GM23248 (cell line): ENCODE measurements around the gene NOTCH3. TPM values are rescaled to one million over a fixed set of nuclear protein-coding genes. Genes with fewer than 3 reads are reported as not detected.

ENCODE experiments used
- DNase-seq: peaks from one replicate; pipeline ENCODE4 v3.0.0-alpha.2; 2015
- H2AFZ ChIP-seq: fragments of 200-600 bp; sonication (generic); 2 replicates; pipeline ENCODE4 v1.6.1; 2016; ENCODE audit warnings: antibody characterized with exemption
- H3F3A ChIP-seq: fragments of 200-600 bp; sonication (generic); 2 replicates; pipeline ENCODE4 v1.6.1; 2016; ENCODE audit warnings: mild to moderate bottlenecking, antibody characterized with exemption, mixed run types; ENCODE audit not compliant: insufficient read depth
- H3K27ac ChIP-seq: fragments of 200-600 bp; sonication (generic); 2 replicates; pipeline ENCODE4 v1.5.1; 2016; ENCODE audit warnings: mild to moderate bottlenecking
- H3K27me3 ChIP-seq: fragments of 200-600 bp; sonication (generic); replicated peaks from 2 replicates; pipeline ENCODE4 v1.6.1; 2016; ENCODE audit warnings: mild to moderate bottlenecking; ENCODE audit not compliant: insufficient read depth
- H3K36me3 ChIP-seq: fragments of 200-600 bp; sonication (generic); 2 replicates; pipeline ENCODE4 v1.6.1; 2016; ENCODE audit warnings: low read depth, mild to moderate bottlenecking
- H3K4me1 ChIP-seq: fragments of 200-600 bp; sonication (generic); 2 replicates; pipeline ENCODE4 v1.6.1; 2016; ENCODE audit warnings: mild to moderate bottlenecking; ENCODE audit not compliant: insufficient read depth
- H3K4me2 ChIP-seq: fragments of 200-600 bp; sonication (generic); one replicate; pipeline ENCODE4 v1.6.1; 2016; ENCODE audit warnings: mild to moderate bottlenecking; ENCODE audit not compliant: unreplicated experiment
- H3K4me3 ChIP-seq: fragments of 200-600 bp; sonication (generic); 2 replicates; pipeline ENCODE4 v1.5.1; 2016; ENCODE audit warnings: mild to moderate bottlenecking
- H3K79me2 ChIP-seq: fragments of 200-600 bp; sonication (generic); 2 replicates; pipeline ENCODE4 v1.6.1; 2016; ENCODE audit warnings: mild to moderate bottlenecking; ENCODE audit not compliant: insufficient read depth
- H3K9ac ChIP-seq: fragments of 200-600 bp; sonication (generic); 2 replicates; pipeline ENCODE4 v1.6.1; 2016; ENCODE audit warnings: mild to moderate bottlenecking
- H3K9me2 ChIP-seq: fragments of 200-600 bp; sonication (generic); 2 replicates; pipeline ENCODE4 v1.6.1; 2016; ENCODE audit warnings: mixed run types, mild to moderate bottlenecking, moderate library complexity; ENCODE audit not compliant: insufficient read depth
- H3K9me3 ChIP-seq: fragments of 200-600 bp; sonication (generic); one replicate; pipeline ENCODE4 v1.6.1; 2017; ENCODE audit warnings: low read depth
- H4K20me1 ChIP-seq: fragments of 200-600 bp; sonication (generic); 2 replicates; pipeline ENCODE4 v1.6.0; 2016; ENCODE audit not compliant: insufficient read depth
- EZH2 ChIP-seq: fragments of 200-600 bp; sonication (generic); IDR thresholded peaks from 2 replicates; pipeline ENCODE4 v1.6.1; 2018; ENCODE audit warnings: antibody characterized with exemption, mild to moderate bottlenecking; ENCODE audit not compliant: insufficient read depth, poor library complexity, severe bottlenecking
- EZH2phosphoT487 ChIP-seq: fragments of 200-600 bp; sonication (generic); IDR thresholded peaks from 2 replicates; pipeline ENCODE4 v1.6.1; 2018; ENCODE audit warnings: antibody characterized with exemption, moderate library complexity, mild to moderate bottlenecking, low read depth; ENCODE audit not compliant: insufficient read depth
- WGBS, 2 experiments: methylation state at CpG; one replicate each; pipeline ENCODE4 v1.1.6; 2015 to 2017; ENCODE audit warnings: low lambda C conversion rate in 2 of 2, low coverage in 1 of 2; ENCODE audit errors: missing lambda C conversion rate in 2 of 2; 5-methylcytosine and 5-hydroxymethylcytosine counted together
- in situ Hi-C: fragments of 300-500 bp; cut with MboI; formaldehyde crosslinking; loops from 2 replicates; pipeline ENCODE4 v1.15.0; 2020
- polyA plus RNA-seq: library from polyadenylated mRNA; unstranded; fragments of >200 nt; fragmentation: Nextera tagmentation; extraction: Ambion mirVana; gene quantifications from 2 replicates; pipeline ENCODE4 v1.2.1, GENCODE V29; 2016
- total RNA-seq: library from RNA; depleted of rRNA; stranded (reverse); fragments of >200 nt; shearing (Covaris generic); gene quantifications from 2 replicates; pipeline ENCODE4 v1.2.3, GENCODE V29; 2014

Gene NOTCH3
- total and polyA plus RNA-seq, 2 experiments from 2014 or later: 16.0 to 66.9 TPM

DNA sequence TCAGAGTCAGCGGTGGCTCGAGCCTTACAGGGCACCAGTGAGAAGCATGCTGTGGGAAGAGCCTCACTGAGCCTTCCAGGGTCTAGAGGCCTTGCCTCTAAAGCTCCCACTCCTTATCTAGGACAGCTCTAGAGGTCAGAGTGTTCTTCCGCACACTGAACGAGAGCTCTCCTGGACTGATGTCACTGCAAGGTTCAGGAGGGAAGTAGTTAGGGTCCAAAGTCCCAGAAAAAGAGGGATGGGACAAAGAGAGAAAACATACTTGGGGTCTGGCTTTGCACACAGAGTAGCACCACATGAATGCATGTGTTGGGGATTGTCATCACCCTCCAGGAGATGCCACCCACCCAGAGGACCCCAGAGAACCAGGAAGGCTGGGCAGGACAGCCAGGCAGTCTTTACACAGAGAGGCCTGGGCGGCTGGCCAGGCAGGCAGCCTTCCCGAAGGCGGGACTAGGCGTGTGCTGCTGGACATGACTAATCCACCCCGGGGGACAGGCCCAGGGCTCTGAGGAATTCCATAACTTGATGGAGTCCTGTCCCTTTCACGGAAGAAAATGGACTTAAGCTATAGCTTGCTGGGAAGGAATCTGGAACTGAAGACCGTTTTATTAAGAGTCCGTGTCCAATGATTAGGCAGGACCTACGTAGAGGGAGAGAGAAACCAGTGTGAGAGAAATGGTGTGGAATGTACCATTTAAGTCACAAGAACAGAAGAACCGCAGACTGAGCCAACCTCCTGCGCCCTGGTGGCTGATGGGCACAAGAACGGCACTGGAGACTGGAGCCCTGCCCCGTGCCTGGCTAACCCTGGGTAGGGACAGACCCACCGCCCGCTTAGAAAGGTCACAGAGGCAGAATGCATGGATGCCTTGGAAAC is 48.1 kb upstream of the NOTCH3 start:
- Histone ChIP-seq H2AFZ (no peak overlapping the region), H3K27ac (peak overlapping the region; percentile 100), H3K27me3 (no peaks in the 10 kb centered on the region), H3F3A (peaks cover 44% of the 10 kb centered on the region), H4K20me1 (no peaks in the 10 kb centered on the region), H3K9me2 (no peaks in the 10 kb centered on the region), H3K4me2 (peak overlapping the region; percentile 84), H3K4me3 (peak overlapping the region; percentile 42), H3K36me3 (peaks cover 14% of the 10 kb centered on the region; the same call in 1 of the 2 replicates), H3K9me3 (no peaks in the 10 kb centered on the region), H3K79me2 (peaks cover 64% of the 10 kb centered on the region), H3K4me1 (peaks cover 41% of the 10 kb centered on the region), H3K9ac (peak overlapping the region; percentile 95)
- TF ChIP-seq EZH2phosphoT487 (no peak), EZH2 (no peak)
- 13 to 15% methylated on average over 19 of the region's 19 CpGs for WGBS, 2 experiments
- in situ Hi-C loops: no loop called here
- DNase-seq: peak; percentile 98

DNA sequence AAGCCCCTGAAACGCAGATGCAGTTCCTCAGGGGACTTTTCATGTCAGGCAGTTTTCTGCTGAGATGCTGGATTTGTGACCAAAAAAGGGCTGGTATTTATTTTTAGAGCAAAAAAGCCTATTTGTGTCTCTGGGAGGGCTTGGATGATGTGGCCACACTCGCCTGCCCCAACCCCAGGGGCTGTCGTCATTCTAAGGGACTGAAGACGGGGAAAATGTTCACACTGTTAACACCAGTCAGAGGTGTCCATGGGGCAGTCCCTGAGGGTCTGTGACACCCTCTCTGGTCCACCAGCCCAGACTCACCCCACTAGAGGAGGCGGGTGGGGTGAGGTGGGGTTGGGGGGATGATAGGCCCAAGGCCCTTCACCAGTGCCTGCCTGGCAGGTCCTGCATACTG is 47.3 kb upstream of the NOTCH3 start:
- Histone ChIP-seq H2AFZ (no peak overlapping the region), H3K4me2 (no peak overlapping the region), H3F3A (peaks cover 43% of the 10 kb centered on the region), H3K4me1 (peaks cover 41% of the 10 kb centered on the region), H3K4me3 (no peak overlapping the region), H3K79me2 (peaks cover 62% of the 10 kb centered on the region), H3K9me3 (no peaks in the 10 kb centered on the region), H3K27me3 (no peaks in the 10 kb centered on the region), H3K9me2 (no peaks in the 10 kb centered on the region), H3K36me3 (peaks cover 12% of the 10 kb centered on the region; the same call in 1 of the 2 replicates), H3K27ac (peak overlapping the region; percentile 100), H4K20me1 (no peaks in the 10 kb centered on the region), H3K9ac (peak overlapping the region; percentile 95)
- DNase-seq: no peak
- in situ Hi-C loops: no loop called here
- TF ChIP-seq EZH2phosphoT487 (no peak), EZH2 (no peak)
- WGBS, 2 experiments: 84 to 86% methylated on average over 5 of the region's 5 CpGs

DNA sequence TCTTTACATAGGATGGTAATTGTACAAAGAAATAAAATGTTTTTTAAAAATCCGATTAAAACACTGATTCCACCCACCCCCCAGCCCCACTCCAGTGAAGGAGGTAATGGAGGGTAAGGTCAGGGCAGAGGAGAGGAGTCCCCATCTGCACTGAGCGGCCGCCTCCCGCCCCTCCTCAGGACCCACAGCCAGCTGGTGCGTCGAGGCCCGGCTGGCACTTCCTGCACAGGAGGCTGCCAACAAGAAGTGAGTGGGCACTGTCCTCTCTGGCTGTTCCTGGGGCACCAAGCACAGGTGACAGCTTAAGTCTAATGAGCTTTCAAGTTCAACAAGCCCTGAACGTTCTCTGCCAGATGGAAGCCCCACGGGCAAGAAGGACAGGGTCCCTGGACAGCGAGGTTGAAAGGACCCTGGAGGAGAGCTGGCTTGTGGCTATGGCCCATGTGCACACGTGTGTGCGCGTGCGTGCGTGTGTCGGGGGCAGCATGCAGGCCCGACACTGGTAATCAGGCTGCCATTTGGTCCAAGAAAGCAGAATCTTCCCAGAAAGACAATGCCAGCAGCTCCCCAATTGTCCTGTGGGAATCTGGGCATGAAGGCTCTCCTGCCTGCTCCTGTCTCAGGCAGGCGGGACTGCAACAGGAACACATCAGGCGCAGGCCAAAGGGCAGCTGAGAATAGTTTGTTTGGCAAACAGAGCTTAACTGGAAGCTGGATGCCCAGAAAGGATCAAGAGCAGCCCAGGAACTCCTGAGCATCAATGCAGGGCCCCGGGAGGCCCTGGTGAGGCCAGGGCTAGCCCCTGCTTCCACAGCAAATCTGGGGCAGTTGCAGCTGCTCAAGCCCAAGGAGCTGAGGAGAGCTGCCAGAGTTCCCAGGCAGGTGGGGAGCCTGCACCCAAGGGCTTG is 46.6 kb upstream of the NOTCH3 start:
- no peaks in the 10 kb centered on the region for H3K27me3 ChIP-seq
- no peak for TF ChIP-seq EZH2
- TF ChIP-seq EZH2phosphoT487: no peak
- H3K9me3 ChIP-seq: no peaks in the 10 kb centered on the region
- no peak for DNase-seq
- H3K9me2 ChIP-seq: no peaks in the 10 kb centered on the region
- H3F3A ChIP-seq: peaks cover 36% of the 10 kb centered on the region
- H3K79me2 ChIP-seq: peaks cover 57% of the 10 kb centered on the region
- peaks cover 9% of the 10 kb centered on the region; the same call in 1 of the 2 replicates for H3K36me3 ChIP-seq
- H2AFZ ChIP-seq: no peak overlapping the region
- peak overlapping the region; percentile 100 for H3K27ac ChIP-seq
- no peaks in the 10 kb centered on the region for H4K20me1 ChIP-seq
- in situ Hi-C loops: no loop called here
- no peak overlapping the region for H3K4me3 ChIP-seq
- H3K9ac ChIP-seq: peak overlapping the region; percentile 95
- no peak overlapping the region for H3K4me2 ChIP-seq
- 89 to 92% methylated on average over 20 of the region's 20 CpGs for WGBS, 2 experiments
- H3K4me1 ChIP-seq: peaks cover 38% of the 10 kb centered on the region

- H3K9me2 ChIP-seq: no peaks in the 10 kb centered on the region
- no peak overlapping the region for H3K4me2 ChIP-seq
- in situ Hi-C loops: no loop called here
- no peak for TF ChIP-seq EZH2phosphoT487
- TF ChIP-seq EZH2: no peak
- no peak overlapping the region for H3K27ac ChIP-seq
- peaks cover 29% of the 10 kb centered on the region for H3K4me1 ChIP-seq
- H3K9me3 ChIP-seq: no peaks in the 10 kb centered on the region
- H2AFZ ChIP-seq: no peak overlapping the region
- no peak overlapping the region for H3K4me3 ChIP-seq
- WGBS, 2 experiments: 96 to 97% methylated on average over 5 of the region's 5 CpGs
- H3F3A ChIP-seq: peaks cover 30% of the 10 kb centered on the region
- no peaks in the 10 kb centered on the region for H4K20me1 ChIP-seq
- H3K79me2 ChIP-seq: peaks cover 64% of the 10 kb centered on the region
- H3K36me3 ChIP-seq: peaks cover 15% of the 10 kb centered on the region; the same call in 1 of the 2 replicates
- no peak overlapping the region for H3K9ac ChIP-seq
- no peak for DNase-seq
- H3K27me3 ChIP-seq: no peaks in the 10 kb centered on the region
Measured at GRCh38 chr19:15246198-15246481, 45.3 kb upstream of the NOTCH3 start.
